Testis (tissue), 3 donors: ENCODE data around the gene MED26. TPM values are rescaled to one million over a fixed set of nuclear protein-coding genes. Genes with fewer than 3 reads are reported as not detected.
A peak's percentile ranks its signal among the peaks of the same experiment; 100 is the strongest.

Source experiments
- DNase-seq: peaks from one replicate; pipeline ENCODE4 v3.0.0-alpha.2; 2019
- H3K27ac ChIP-seq, 2 donors: fragments of 200-600 bp; sonication (generic); one replicate each; pipeline ENCODE4 v1.5.1; 2019
- H3K27me3 ChIP-seq: fragments of 200-600 bp; sonication (generic); one replicate; pipeline ENCODE4 v1.5.1; 2019
- H3K36me3 ChIP-seq: fragments of 200-600 bp; sonication (generic); one replicate; pipeline ENCODE4 v1.5.1; 2017; ENCODE audit warnings: low read depth; ENCODE audit errors: missing control alignments
- H3K4me1 ChIP-seq: fragments of 200-600 bp; sonication (generic); one replicate; pipeline ENCODE4 v1.5.1; 2019
- H3K4me3 ChIP-seq, 2 donors: fragments of 200-600 bp; sonication (generic); one replicate each; pipeline ENCODE4 v1.5.1; 2017 to 2019
- H3K9me3 ChIP-seq: fragments of 200-600 bp; sonication (generic); one replicate; pipeline ENCODE4 v1.5.1; 2017
- CTCF ChIP-seq, 3 experiments: fragments of 450-650 bp in 2 of 3; fragments of 200-600 bp in 1 of 3; sonication (generic) in 1 of 3; IDR thresholded peaks; one replicate each; pipeline ENCODE4 v1.5.1; 2016 to 2019; ENCODE audit warnings: antibody characterized with exemption in 3 of 3, mild to moderate bottlenecking in 2 of 3, moderate library complexity in 1 of 3
- POLR2A ChIP-seq: fragments of 450-650 bp; IDR thresholded peaks from one replicate; pipeline ENCODE4 v1.6.1; 2017; ENCODE audit warnings: antibody characterized with exemption, mild to moderate bottlenecking, moderate library complexity
- WGBS, 2 donors: methylation state at CpG; one replicate each; pipeline ENCODE4 v1.1.5; 2018; 5-methylcytosine and 5-hydroxymethylcytosine counted together
- intact Hi-C: fragments of 100-400 bp; cut with DNase I; formaldehyde crosslinking; loops from one replicate; pipeline ENCODE4 v1.15.1; 2023; ENCODE audit warnings: low total_unique reads
- polyA plus RNA-seq: library from polyadenylated mRNA; stranded (reverse); fragments of 350-450 nt; fragmentation: Illumina TruSeq; extraction: RNeasy Lipid Tissue Mini Kit (QIAGEN cat#74804); gene quantifications from one replicate; pipeline ENCODE4 v1.2.3, GENCODE V29; 2014; ENCODE audit warnings: low read depth, low replicate concordance; ENCODE audit not compliant: insufficient read depth
- total RNA-seq, 2 donors: library from RNA; depleted of rRNA; stranded (reverse); fragments of >200 nt; gene quantifications; one replicate each; pipeline ENCODE4 v1.2.3, GENCODE V29; 2016

MED26 gene
- total and polyA plus RNA-seq, 3 donors from 2014 or later: 66.1 to 80.8 (median 66.5) TPM

GRCh38 chr19:16661480-16662034, 33.6 kb upstream of the MED26 start:
- Histone ChIP-seq H3K9me3 (no peaks in the 10 kb centered on the region), H3K4me1 (peaks cover 27% of the 10 kb centered on the region), H3K36me3 (no peaks in the 10 kb centered on the region), H3K27ac (peak overlapping the region; percentile 79 to 96), H3K27me3 (no peaks in the 10 kb centered on the region), H3K4me3 (peak overlapping the region; percentile 81 to 82)
- DNase-seq: peak; percentile 57
- intact Hi-C loops: no loop called here
- 0 to 2% methylated on average over 28 to 31 of the region's 31 CpGs for WGBS, 2 donors
- TF ChIP-seq POLR2A (no peak), CTCF (IDR thresholded peaks at IDR 0.05) (no peak)

- Histone ChIP-seq H3K36me3 (no peaks in the 10 kb centered on the region), H3K4me1 (peaks cover 27% of the 10 kb centered on the region), H3K4me3 (peak within 1 kb of the TSS; percentile 81 to 82), H3K27me3 (no peaks in the 10 kb centered on the region), H3K9me3 (no peaks in the 10 kb centered on the region), H3K27ac (peak within 1 kb of the TSS; percentile 93 to 96)
- no peak for TF ChIP-seq POLR2A
- peak; percentile 36 for DNase-seq
- intact Hi-C loops: no loop called here
- WGBS, 2 donors: 1% methylated on average over 28 to 54 of the region's 76 CpGs
Observed at GRCh38 chr19:16660763-16661479, 32.9 kb upstream of the MED26 start, which contains the start of gene TMEM38A. TSS of gene TMEM38A (plus strand) at chr19:16661139. CDS start at chr19:16661218, 79 bp downstream.

DNA sequence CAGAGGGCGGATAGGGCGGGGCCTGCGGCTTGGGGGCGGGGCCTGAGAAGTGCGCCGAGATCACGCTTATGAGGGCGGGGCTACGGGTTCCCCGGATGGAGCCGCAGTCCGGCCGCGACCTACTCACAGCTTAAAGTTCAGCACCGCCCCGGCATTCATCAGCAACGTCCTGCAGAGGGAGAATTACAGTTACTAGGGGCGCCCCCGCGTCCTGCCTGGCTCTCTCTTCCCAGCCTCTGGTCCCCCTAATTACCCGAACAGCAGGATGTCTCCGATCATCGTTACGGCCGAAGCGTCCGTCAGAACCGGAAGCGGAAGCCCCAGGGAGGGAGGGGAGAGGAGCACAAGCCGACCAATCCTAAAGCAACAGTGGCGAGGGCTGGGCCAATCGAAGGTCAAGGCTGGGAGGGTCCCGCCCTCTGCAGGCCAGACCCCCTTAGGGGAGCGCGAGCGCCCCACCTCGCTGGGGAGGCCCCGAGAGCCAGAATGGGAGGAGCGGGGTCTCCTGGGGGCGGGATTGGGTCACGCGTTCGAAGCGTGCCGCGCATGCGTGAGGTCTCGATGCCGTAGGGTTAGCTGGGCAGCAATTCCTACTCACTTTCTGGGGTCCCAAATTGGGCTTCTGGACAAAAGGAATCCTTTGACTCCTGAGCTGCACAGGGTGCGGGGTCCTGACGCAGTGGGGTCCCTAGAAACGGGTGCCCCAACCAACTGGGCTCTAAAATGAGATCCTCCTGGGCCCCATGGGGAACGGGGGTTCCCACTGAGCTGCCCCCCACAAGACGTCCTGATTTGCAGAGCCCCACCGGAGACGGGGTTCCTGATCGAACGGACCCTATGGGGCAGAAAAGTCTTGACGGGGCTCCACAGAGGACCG, 32.1 kb upstream of the MED26 start, which contains the start of gene SMIM7:
Gene SMIM7 (minus strand): TSS at position 313 of the 877 bp plus-strand sequence. CDS start 34 bp downstream, at position 279.
- peak; percentile 99 for DNase-seq
- Histone ChIP-seq H3K27me3 (no peaks in the 10 kb centered on the region), H3K27ac (peak within 1 kb of the TSS; percentile 93 to 96), H3K4me3 (peak within 1 kb of the TSS; percentile 81 to 82), H3K4me1 (peaks cover 27% of the 10 kb centered on the region), H3K36me3 (no peaks in the 10 kb centered on the region), H3K9me3 (no peaks in the 10 kb centered on the region)
- intact Hi-C loops: no loop called here
- peak in 1 of 3 experiments; percentile 26 for TF ChIP-seq CTCF (IDR thresholded peaks at IDR 0.05)
- TF ChIP-seq POLR2A: no peak
- 0 to 4% methylated on average over 8 to 60 of the region's 60 CpGs for WGBS, 2 donors

DNA sequence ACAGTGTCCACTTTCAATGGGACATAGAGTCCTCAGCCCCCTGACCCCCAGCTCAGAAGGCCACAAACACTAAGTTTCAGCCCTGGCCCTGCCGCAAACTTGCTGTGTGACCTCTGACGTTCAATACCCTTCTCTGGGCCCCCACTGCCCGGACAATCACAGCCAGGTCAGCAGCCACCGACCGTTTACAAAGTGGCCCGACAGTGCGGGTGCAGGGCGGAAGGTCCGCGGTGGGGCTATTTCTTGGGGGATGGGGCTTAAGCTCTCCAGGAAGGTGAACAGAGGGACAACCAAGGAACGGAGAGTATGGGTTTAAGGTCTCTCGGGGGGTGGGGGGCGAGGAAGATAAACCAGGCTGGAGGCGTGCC, 31.4 kb upstream of the MED26 start:
- peak overlapping the region; percentile 93 to 96 for H3K27ac ChIP-seq
- no peaks in the 10 kb centered on the region for H3K9me3 ChIP-seq
- no peaks in the 10 kb centered on the region for H3K36me3 ChIP-seq
- intact Hi-C loops: no loop called here
- peaks cover 25% of the 10 kb centered on the region for H3K4me1 ChIP-seq
- TF ChIP-seq POLR2A (no peak), CTCF (IDR thresholded peaks at IDR 0.05) (no peak)
- no peaks in the 10 kb centered on the region for H3K27me3 ChIP-seq
- peak overlapping the region; percentile 81 to 82 for H3K4me3 ChIP-seq
- DNase-seq: no peak
- 0 to 2% methylated on average over 10 to 14 of the region's 14 CpGs for WGBS, 2 donors

- TF ChIP-seq POLR2A (no peak), CTCF (IDR thresholded peaks at IDR 0.05) (no peak)
- H3K27me3 ChIP-seq: no peaks in the 10 kb centered on the region
- peaks cover 12% of the 10 kb centered on the region for H3K4me1 ChIP-seq
- H3K36me3 ChIP-seq: no peaks in the 10 kb centered on the region
- 85 to 88% methylated on average over 5 of the region's 5 CpGs for WGBS, 2 donors
- no peaks in the 10 kb centered on the region for H3K9me3 ChIP-seq
- H3K4me3 ChIP-seq: no peak overlapping the region
- DNase-seq: no peak
- H3K27ac ChIP-seq: no peak overlapping the region
- intact Hi-C loops: no loop called here
Observed at GRCh38 chr19:16657384-16657783, 29.4 kb upstream of the MED26 start.
